ENCODE results near the gene PLLP. TPM values are rescaled to one million over a fixed set of nuclear protein-coding genes. Genes with fewer than 3 reads are reported as not detected.
A peak's percentile ranks its signal among the peaks of the same experiment; 100 is the strongest.

Gene PLLP
- total RNA-seq, 2 donors from 2014 or later = 28.6 to 52.5 TPM

GRCh38 chr16:57284952-57285363 is 486 bp upstream of the PLLP start:
- WGBS = 21% methylated on average over 19 of the region's 22 CpGs
- no peak overlapping the region for H3K27ac ChIP-seq
- H3K36me3 ChIP-seq = no peaks in the 10 kb centered on the region
- no peaks in the 10 kb centered on the region for H3K27me3 ChIP-seq (replicated peaks; ENCODE audit: insufficient read depth)
- no peak for DNase-seq (ENCODE audit: low spot score)
- H3K4me1 ChIP-seq (replicated peaks) = no peaks in the 10 kb centered on the region
- no peaks in the 10 kb centered on the region for H3K9me3 ChIP-seq
- intact Hi-C loops (cut with DNase I) = loop anchor here (5.0 kb wide), 1 partner anchor 38 kb away; the partner anchor contains the start of gene ARL2BP
- H3K4me3 ChIP-seq = peak overlapping the region; percentile 50 to 53
- TF ChIP-seq CTCF (IDR thresholded peaks at IDR 0.05) = no peak
- TF ChIP-seq POLR2A (IDR thresholded peaks at IDR 0.05) = no peak
- TF ChIP-seq POLR2AphosphoS5 (IDR thresholded peaks at IDR 0.05) = no peak

GRCh38 chr16:57283959-57284208 is 588 bp downstream of the PLLP start:
- 11% methylated on average over 14 of the region's 14 CpGs for WGBS
- Histone ChIP-seq H3K27ac (no peak overlapping the region), H3K4me3 (peak overlapping the region; percentile 50 to 53), H3K4me1 (replicated peaks) (no peaks in the 10 kb centered on the region), H3K9me3 (no peaks in the 10 kb centered on the region), H3K36me3 (no peaks in the 10 kb centered on the region), H3K27me3 (replicated peaks; ENCODE audit: insufficient read depth) (no peaks in the 10 kb centered on the region)
- TF ChIP-seq POLR2A (IDR thresholded peaks at IDR 0.05) (no peak), POLR2AphosphoS5 (IDR thresholded peaks at IDR 0.05) (no peak), CTCF (IDR thresholded peaks at IDR 0.05) (no peak)
- no peak for DNase-seq (ENCODE audit: low spot score)
- intact Hi-C loops (cut with DNase I) = loop anchor here (5.0 kb wide), 1 partner anchor 37 kb away; the partner anchor contains the start of gene ARL2BP

GRCh38 chr16:57283214-57283958 is 1.1 kb downstream of the PLLP start:
- Histone ChIP-seq H3K4me3 (peak overlapping the region; percentile 50 to 53), H3K27ac (no peak overlapping the region), H3K36me3 (no peaks in the 10 kb centered on the region), H3K9me3 (no peaks in the 10 kb centered on the region), H3K4me1 (replicated peaks) (no peaks in the 10 kb centered on the region), H3K27me3 (replicated peaks; ENCODE audit: insufficient read depth) (no peaks in the 10 kb centered on the region)
- intact Hi-C loops (cut with DNase I) = loop anchor here (5.0 kb wide), 1 partner anchor 36 kb away; the partner anchor contains the start of gene ARL2BP
- no peak for TF ChIP-seq POLR2A (IDR thresholded peaks at IDR 0.05)
- TF ChIP-seq POLR2AphosphoS5 (IDR thresholded peaks at IDR 0.05) = no peak
- no peak for DNase-seq (ENCODE audit: low spot score)
- 64% methylated on average over 24 of the region's 24 CpGs for WGBS

GRCh38 chr16:57282510-57283213 is 1.8 kb downstream of the PLLP start:
- H3K27me3 ChIP-seq (replicated peaks; ENCODE audit: insufficient read depth) = no peaks in the 10 kb centered on the region
- no peaks in the 10 kb centered on the region for H3K9me3 ChIP-seq
- H3K27ac ChIP-seq = no peak overlapping the region
- no peak overlapping the region for H3K4me3 ChIP-seq
- intact Hi-C loops (cut with DNase I) = loop anchor here (5.0 kb wide), 1 partner anchor 35 kb away; the partner anchor contains the start of gene ARL2BP
- TF ChIP-seq POLR2AphosphoS5 (IDR thresholded peaks at IDR 0.05) (no peak), POLR2A (IDR thresholded peaks at IDR 0.05) (no peak), CTCF (IDR thresholded peaks at IDR 0.05) (no peak)
- no peaks in the 10 kb centered on the region for H3K4me1 ChIP-seq (replicated peaks)
- 54% methylated on average over 8 of the region's 8 CpGs for WGBS
- no peak for DNase-seq (ENCODE audit: low spot score)
- H3K36me3 ChIP-seq = no peaks in the 10 kb centered on the region

GRCh38 chr16:57281791-57282190 is 2.7 kb downstream of the PLLP start:
- intact Hi-C loops (cut with DNase I) = loop anchor here (5.0 kb wide), 1 partner anchor 34 kb away; the partner anchor contains the start of gene ARL2BP
- Histone ChIP-seq H3K27me3 (replicated peaks; ENCODE audit: insufficient read depth) (no peaks in the 10 kb centered on the region), H3K4me1 (replicated peaks) (no peaks in the 10 kb centered on the region), H3K4me3 (no peak overlapping the region), H3K36me3 (no peaks in the 10 kb centered on the region), H3K27ac (no peak overlapping the region), H3K9me3 (no peaks in the 10 kb centered on the region)
- no peak for DNase-seq (ENCODE audit: low spot score)
- 90% methylated on average over 3 of the region's 3 CpGs for WGBS
- TF ChIP-seq POLR2AphosphoS5 (IDR thresholded peaks at IDR 0.05) = no peak

Measured in prostate gland (tissue), 2 donors.